Cerebellar nuclear complex (tissue), 1 donor: ENCODE results near the gene CACNA1I.

Source experiments
- DNase-seq, 2 experiments: peaks; one replicate each; lab custom pipeline; 2025; lab: John Stamatoyannopoulos, UW

CACNA1I gene

DNA sequence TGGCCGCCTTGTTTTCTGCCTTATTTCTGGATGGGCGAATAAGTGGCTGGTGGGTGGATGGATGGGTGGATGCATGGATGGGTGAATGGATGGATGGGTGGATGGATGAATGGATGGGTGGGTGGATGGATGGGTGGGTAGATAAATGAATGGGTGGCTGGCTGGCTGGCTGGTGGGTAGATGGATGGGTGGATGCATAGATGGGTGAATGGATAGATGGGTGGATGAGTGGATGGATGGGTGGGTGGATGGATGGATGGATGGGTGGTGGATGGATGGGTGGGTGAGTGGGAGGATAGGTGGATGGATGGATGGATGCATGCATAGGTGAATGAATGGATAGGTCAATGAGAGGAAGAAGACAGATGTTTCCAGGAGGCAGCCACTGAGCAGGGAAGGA, 98.9 kb downstream of the CACNA1I start:
- no peak for DNase-seq

- DNase-seq: no peak
Observed at GRCh38 chr22:39671936-39672335, 101.4 kb downstream of the CACNA1I start.

- no peak for DNase-seq
Observed at GRCh38 chr22:39674536-39674935, 104.0 kb downstream of the CACNA1I start.

- no peak for DNase-seq
Observed at GRCh38 chr22:39675947-39676346, 105.4 kb downstream of the CACNA1I start.

DNA sequence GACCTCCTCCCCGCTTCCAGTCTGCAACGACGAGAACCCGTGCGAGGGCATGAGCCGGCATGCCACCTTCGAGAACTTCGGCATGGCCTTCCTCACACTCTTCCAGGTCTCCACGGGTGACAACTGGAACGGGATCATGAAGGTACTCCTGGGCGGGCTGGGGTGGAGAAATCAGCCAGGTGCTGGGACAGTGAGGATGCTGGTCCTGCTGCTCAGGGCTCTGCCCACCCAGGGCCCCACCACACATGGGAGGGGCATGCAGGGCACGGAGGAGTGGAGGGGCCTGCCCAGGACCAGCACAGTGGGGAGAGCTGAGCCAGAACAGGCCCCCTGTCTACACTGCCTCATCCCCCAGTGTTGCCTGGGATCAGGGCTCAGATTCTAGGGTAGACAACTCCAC, 107.4 kb downstream of the CACNA1I start:
- no peak for DNase-seq

- no peak for DNase-seq
Observed at GRCh38 chr22:39678862-39679490, 108.4 kb downstream of the CACNA1I start.

GRCh38 chr22:39679652-39680051, 109.1 kb downstream of the CACNA1I start:
- DNase-seq: no peak

DNA sequence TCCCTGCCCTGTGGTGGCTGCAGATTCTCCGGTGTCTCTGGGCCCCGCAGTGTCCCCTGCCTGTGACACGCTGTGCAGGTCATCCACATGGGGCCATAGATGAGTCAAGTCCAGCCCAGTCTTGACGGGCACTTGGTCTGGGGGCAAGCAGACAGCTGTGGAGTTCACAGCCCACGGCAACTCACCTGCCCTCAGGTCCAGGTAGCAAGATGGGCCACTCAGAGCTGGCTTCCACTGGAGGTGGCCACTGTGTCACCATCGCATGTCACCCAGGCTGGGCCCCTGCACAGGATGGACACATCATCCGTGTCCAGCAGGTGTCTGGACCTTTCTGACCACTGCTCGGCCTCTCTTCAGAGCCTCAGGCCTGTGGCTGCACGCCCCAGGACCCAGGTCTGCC, 109.9 kb downstream of the CACNA1I start:
- DNase-seq: no peak

DNA sequence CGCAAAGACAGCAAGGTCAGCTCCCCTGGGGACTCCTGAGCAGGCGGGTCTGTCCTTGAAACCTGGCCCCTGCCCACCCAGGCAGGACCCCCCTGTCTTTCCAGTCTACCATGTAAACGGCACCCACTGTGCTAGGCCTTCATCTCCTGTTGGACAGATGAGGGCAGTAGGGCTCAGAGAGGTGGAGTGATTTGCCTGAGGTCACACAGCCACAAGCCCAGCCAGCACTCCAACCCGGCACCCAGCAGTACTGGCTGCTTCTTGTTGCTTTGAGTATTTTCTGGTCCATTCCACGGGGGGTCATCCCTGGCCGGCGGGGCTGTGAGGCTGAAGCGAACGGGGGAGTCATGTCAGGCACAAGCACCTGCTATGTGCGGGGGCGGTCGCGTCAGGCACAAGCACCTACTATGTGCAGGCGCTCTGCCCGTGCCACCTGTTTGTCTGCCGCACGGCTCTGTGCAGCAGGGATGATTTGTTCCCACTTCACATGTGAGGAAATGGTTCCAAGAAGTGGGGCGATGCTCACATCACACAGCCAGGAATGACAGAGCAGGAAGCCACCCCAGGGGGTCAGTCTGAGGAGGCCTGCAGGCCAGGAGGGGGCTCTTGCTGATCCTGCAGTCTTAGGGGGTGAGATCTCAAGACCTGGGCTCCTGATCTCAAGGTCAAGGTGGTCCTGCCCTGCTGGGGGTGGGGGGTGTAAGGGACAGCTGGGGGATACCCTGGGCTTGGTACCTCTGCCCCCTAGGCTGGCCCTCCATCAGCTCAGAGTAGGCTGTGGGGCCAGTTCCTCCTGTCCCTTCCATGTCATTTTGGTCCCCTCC, 110.7 kb downstream of the CACNA1I start:
- DNase-seq: no peak

- no peak for DNase-seq
Observed at GRCh38 chr22:39682994-39683393, 112.4 kb downstream of the CACNA1I start.

DNA sequence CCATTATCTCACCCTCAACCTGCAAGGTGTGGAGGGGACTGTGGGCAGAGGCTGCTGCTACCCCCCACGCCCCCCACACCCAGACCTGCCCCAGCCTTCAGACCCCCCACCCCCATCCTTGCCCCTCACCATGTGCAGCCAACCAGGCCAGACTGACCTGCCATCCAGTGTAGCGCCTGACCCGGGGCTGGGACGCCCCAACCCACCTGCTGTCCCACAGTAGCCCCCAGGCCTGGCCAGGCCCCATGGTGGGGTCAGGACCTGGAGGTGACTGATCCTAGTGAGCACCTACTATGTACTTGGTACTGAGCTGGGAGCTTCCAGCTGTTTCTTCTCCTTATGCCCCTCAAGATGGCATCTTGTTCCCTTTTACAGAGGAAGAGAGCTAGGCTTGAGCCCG, 113.1 kb downstream of the CACNA1I start:
- DNase-seq: no peak

DNA sequence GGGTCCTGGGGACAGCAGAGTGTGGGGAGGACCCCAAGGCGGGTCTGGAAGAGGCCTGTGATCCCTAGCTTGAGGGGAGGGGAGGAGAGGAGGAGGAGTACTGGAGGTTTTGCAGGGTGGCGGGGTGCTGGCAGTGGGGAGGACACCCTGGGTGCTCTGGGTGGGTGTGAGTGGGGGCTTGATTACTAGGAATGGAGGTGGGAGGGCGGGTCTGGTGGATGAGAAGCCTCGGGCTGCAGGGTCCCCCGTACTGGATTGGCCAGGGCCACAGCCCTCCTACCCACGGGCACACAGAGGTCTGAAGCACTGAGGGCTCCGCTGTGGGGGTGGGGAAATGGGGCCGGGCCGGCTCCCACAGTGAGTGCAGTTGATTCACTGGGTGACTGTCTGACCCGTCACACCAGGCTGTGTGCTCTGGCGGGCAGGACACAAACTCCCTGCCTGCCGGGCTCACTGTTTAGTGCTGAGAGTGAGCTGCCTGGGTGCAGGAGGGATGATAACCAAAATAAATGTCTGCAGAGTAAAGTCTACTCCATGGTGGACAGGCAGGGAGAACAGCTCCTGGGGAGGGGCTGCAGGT, 114.2 kb downstream of the CACNA1I start:
- no peak for DNase-seq

GRCh38 chr22:39685336-39686177, 115.0 kb downstream of the CACNA1I start:
- DNase-seq: no peak

DNA sequence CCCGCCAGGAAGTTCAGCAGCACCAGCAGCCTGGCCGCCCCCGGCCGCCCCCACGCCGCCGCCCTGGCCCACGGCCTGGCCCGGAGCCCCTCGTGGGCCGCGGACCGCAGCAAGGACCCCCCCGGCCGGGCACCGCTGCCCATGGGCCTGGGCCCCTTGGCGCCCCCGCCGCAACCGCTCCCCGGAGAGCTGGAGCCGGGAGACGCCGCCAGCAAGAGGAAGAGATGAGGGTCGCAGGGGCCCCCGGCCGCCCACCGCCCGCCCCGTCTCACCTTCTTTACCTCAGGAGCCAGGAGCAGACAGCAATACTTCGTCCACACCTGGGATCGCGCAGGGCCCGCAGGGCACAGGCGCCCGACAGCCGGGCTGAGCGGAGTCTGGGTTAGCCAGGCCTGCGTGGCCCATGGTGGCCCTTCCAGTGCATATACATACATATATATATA, 115.6 kb downstream of the CACNA1I start:
- no peak for DNase-seq

DNA sequence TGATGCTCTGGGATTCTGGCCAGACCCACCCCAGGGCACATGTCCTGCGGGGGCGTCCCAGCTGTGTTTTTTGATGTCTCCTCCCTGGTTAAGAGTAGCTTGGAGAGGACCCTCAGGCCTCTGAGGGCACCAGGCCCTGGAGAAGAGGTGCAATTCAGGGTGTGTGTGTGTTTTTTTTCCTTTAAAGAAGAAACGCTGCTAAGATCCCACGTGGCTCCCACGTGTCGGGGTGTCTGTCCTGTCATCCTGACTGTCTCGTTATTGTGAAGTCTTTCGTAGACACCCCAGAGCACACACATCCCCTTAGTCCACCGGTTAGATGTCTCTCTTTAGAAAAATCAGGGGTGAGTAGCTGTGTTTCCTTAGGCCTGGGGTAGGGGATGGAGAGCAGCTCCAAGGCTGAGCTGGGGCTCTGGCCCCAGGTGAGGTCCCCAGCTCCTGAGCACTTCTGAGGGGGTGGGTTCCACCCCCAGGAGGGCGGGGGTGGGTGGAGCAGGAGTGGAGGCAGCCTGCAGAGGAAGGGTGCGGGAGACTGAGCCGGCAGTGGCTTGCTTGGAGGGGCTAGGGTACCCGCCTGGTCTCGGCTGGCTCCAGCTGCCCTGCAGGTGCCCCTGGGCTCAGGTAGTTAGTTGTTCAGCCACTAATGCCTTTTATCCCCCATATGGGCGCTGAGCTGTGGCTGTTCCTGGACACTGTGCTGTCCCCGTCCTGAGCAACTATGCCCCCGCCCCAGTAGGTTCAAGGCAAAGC, 116.4 kb downstream of the CACNA1I start:
- no peak for DNase-seq

DNA sequence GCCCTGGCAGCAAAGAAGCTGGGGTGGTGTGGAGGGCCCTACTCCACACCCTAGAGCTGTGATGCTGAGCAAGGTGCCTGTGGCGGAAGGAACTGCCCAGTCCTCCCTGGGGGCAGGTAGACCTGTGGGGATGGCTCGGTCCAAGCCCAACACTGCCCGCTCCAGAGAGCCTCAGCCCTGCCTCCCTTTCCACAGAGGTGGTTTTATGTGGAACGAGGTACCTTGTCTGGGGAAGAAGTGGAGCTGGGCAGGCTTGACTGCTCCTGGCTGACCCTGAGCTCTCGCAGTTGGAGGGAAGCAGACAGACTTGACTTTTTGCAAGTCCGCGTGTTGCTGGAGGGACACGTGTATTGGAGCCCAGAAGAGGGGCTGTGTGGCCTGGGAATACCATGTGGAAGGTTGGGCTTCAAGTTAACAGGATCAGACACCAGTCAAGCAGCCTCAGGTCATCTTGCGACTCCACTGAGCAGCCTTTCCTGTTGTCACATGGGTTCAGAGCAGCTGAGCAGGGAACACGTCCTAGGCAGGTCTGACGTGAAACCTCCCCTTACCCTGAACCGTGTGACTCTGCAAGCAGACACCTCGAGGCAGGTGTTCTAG, 117.7 kb downstream of the CACNA1I start:
- DNase-seq: no peak

- DNase-seq: no peak
Observed at GRCh38 chr22:39689421-39689820, 118.9 kb downstream of the CACNA1I start.

DNA sequence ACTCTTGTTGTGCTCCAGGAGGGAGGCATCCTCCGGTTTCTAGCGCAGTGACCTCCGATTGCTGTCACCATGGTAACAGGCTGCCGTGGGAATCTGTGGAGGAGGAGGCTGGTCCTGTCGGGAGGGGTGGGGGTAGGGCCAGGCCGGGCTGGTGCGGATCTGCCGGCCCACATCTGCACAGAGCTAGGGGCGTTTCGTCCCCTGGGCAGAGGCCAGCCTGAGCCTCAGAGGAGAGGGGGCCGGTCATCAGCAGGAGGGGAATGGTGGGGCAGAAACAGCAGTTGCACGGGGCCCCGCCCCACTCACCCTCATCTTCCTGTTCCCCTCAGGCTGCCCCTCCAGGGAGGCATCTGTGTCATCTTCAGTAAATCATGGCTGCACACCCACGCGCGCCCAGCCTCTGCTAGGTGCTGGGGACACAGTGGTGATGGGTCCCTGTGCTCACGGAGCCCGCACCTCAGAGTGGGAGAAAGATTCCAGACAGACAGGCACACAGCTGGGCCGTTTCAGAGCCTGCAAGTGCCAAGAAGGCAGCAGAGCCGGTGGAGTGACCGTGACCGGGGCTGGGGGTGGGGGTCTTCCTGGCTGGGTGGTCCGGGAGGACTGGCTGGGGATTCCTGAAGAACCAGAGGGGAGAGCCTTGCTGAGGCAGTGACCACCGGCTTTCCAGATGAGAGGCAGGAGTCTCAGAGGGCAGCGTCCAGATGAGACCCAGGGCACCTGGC, 120.5 kb downstream of the CACNA1I start:
- no peak for DNase-seq

GRCh38 chr22:39693943-39694500, 123.5 kb downstream of the CACNA1I start:
- no peak for DNase-seq

DNA sequence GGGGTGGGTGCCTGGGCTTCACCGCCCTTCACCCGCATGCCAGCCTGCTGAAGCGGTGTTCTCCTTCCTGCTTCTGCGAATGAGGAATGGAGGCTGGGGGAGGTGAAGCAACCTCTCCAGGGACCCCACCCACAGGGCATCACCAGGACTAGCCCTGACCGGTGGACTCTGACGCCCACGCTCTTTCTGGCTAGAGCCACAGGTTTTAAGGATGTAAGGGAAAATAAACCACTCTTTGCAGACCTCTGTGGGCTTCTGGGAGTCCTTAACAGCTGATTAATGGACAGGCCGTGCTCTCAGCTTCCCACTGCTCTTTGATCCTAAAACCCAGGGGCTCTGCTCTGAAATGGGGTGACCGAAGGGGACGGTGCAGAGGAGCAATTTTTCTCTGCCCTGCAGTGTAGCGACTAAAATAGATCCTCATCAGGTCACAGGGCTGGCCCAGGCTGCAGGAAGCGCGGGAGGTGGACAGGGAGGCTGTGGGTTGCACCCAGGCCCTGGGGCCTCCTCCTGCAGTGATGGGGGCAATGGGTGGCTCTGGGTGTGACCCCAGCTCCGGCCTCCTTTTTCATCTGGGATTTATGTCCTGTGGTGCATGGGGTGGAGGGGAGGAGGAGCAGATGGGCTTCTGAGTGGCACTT, 127.4 kb downstream of the CACNA1I start:
- DNase-seq: no peak
